Hepatocyte (in vitro differentiated cells): ENCODE results near the gene RAF1. TPM values are rescaled to one million over a fixed set of nuclear protein-coding genes. Genes with fewer than 3 reads are reported as not detected.

Source experiments
- DNase-seq: peaks from one replicate; pipeline ENCODE4 v3.0.0-alpha.2; 2016; ENCODE audit warnings: low spot score
- H2AFZ ChIP-seq: fragments of 200-600 bp; sonication (generic); 2 replicates; pipeline ENCODE4 v1.6.0; 2016; ENCODE audit warnings: antibody characterized with exemption, mild to moderate bottlenecking
- H3K27ac ChIP-seq: fragments of 200-600 bp; sonication (generic); 2 replicates; pipeline ENCODE4 v1.5.1; 2016; ENCODE audit warnings: mild to moderate bottlenecking
- H3K27me3 ChIP-seq: fragments of 200-600 bp; sonication (generic); 2 replicates; pipeline ENCODE4 v1.6.1; 2016
- H3K36me3 ChIP-seq: fragments of 200-600 bp; sonication (generic); replicated peaks from 2 replicates; pipeline ENCODE4 v1.5.1; 2016; ENCODE audit warnings: low read depth; ENCODE audit not compliant: insufficient read depth
- H3K4me1 ChIP-seq: fragments of 200-600 bp; sonication (generic); 2 replicates; pipeline ENCODE4 v1.5.1; 2016; ENCODE audit warnings: mild to moderate bottlenecking, moderate library complexity; ENCODE audit not compliant: insufficient read depth
- H3K4me2 ChIP-seq: fragments of 200-600 bp; sonication (generic); 2 replicates; pipeline ENCODE4 v1.6.0; 2016
- H3K4me3 ChIP-seq: fragments of 200-600 bp; sonication (generic); 2 replicates; pipeline ENCODE4 v1.5.1; 2016; ENCODE audit warnings: mild to moderate bottlenecking
- H3K79me2 ChIP-seq: fragments of 200-600 bp; sonication (generic); 2 replicates; pipeline ENCODE4 v1.6.0; 2017; ENCODE audit warnings: mild to moderate bottlenecking
- H3K9me2 ChIP-seq: fragments of 200-600 bp; sonication (generic); replicated peaks from 2 replicates; pipeline ENCODE4 v1.6.0; 2017; ENCODE audit warnings: mild to moderate bottlenecking; ENCODE audit not compliant: insufficient read depth
- H3K9me3 ChIP-seq: fragments of 200-600 bp; sonication (generic); 2 replicates; pipeline ENCODE4 v1.5.1; 2016; ENCODE audit warnings: low read depth, mild to moderate bottlenecking
- H4K20me1 ChIP-seq: fragments of 200-600 bp; sonication (generic); 2 replicates; pipeline ENCODE4 v1.6.0; 2016; ENCODE audit warnings: mild to moderate bottlenecking; ENCODE audit not compliant: insufficient read depth, poor library complexity, severe bottlenecking
- CTCF ChIP-seq: fragments of 200-600 bp; sonication (generic); IDR thresholded peaks from 2 replicates; pipeline ENCODE4 v1.5.1; 2016; ENCODE audit warnings: antibody characterized with exemption, mild to moderate bottlenecking; ENCODE audit not compliant: poor library complexity
- EZH2 ChIP-seq: fragments of 200-600 bp; sonication (generic); IDR thresholded peaks from 2 replicates; pipeline ENCODE4 v1.6.1; 2016; ENCODE audit warnings: antibody characterized with exemption, mild to moderate bottlenecking, borderline replicate concordance
- EZH2phosphoT487 ChIP-seq: fragments of 200-600 bp; sonication (generic); IDR thresholded peaks from one replicate; pipeline ENCODE4 v1.6.1; 2018; ENCODE audit warnings: antibody characterized with exemption, mild to moderate bottlenecking, low read depth, moderate library complexity; ENCODE audit not compliant: unreplicated experiment, severe bottlenecking
- WGBS: methylation state at CpG from one replicate; pipeline ENCODE4 v1.1.6; 2016; ENCODE audit warnings: low lambda C conversion rate; ENCODE audit errors: missing lambda C conversion rate; 5-methylcytosine and 5-hydroxymethylcytosine counted together
- polyA plus RNA-seq: library from polyadenylated mRNA; unstranded; fragments of >200 nt; fragmentation: Nextera tagmentation; extraction: Ambion mirVana; gene quantifications from 2 replicates; pipeline ENCODE4 v1.2.1, GENCODE V29; 2016
- small RNA-seq: library from RNA; depleted of rRNA; stranded (forward); fragments of <200 nt; gene quantifications from one replicate; pipeline ENCODE3, GENCODE V24; 2014
- total RNA-seq: library from RNA; depleted of rRNA; stranded (reverse); fragments of >200 nt; gene quantifications from 2 replicates; pipeline ENCODE4 v1.2.3, GENCODE V29; 2014

RAF1 gene
- total and polyA plus RNA-seq, 2 experiments from 2014 or later, result 79.8 to 118 TPM

- H3K9me2 ChIP-seq, result no peaks in the 10 kb centered on the region
These were observed 122.3 kb downstream of the RAF1 start for GRCh38 chr3:12541625-12542024.

GRCh38 chr3:12536423-12536822 is 127.5 kb downstream of the RAF1 start:
- Histone ChIP-seq H3K27me3 (no peaks in the 10 kb centered on the region), H2AFZ (no peak overlapping the region), H3K4me1 (no peaks in the 10 kb centered on the region), H3K79me2 (no peaks in the 10 kb centered on the region), H3K27ac (no peak overlapping the region), H3K9me2 (no peaks in the 10 kb centered on the region), H4K20me1 (no peaks in the 10 kb centered on the region), H3K36me3 (no peaks in the 10 kb centered on the region), H3K4me2 (no peak overlapping the region), H3K9me3 (no peaks in the 10 kb centered on the region), H3K4me3 (no peak overlapping the region)
- DNase-seq, result no peak
- TF ChIP-seq CTCF, result peak; percentile 35
- no peak for TF ChIP-seq EZH2
- no peak for TF ChIP-seq EZH2phosphoT487
- WGBS, result 90% methylated on average over 5 of the region's 6 CpGs

More at GRCh38 chr3:12541625-12542024, 122.3 kb downstream of the RAF1 start:
- Histone ChIP-seq H3K9me3 (no peaks in the 10 kb centered on the region), H2AFZ (no peak overlapping the region), H3K4me3 (no peak overlapping the region), H3K36me3 (no peaks in the 10 kb centered on the region), H3K27ac (no peak overlapping the region), H3K27me3 (no peaks in the 10 kb centered on the region), H4K20me1 (no peaks in the 10 kb centered on the region), H3K4me2 (no peak overlapping the region), H3K79me2 (no peaks in the 10 kb centered on the region), H3K4me1 (no peaks in the 10 kb centered on the region)
- DNase-seq, result peak; percentile 30
- 67% methylated on average over 8 of the region's 8 CpGs for WGBS
- TF ChIP-seq EZH2phosphoT487 (no peak), EZH2 (no peak), CTCF (no peak)

Small RNA genes lying within 50 kb of the gene (small RNA-seq; reads per million reads assigned to genes)
- not detected for gene CRIP1P1
- not detected for gene RF00017

Other genes starting within 250 kb of the RAF1 start
- 7.8 and 9.6 TPM in 2 replicates for gene TSEN2, start 179.6 kb downstream of the RAF1 start, total RNA-seq
- gene TSEN2, start 179.6 kb downstream of the RAF1 start, polyA plus RNA-seq, result 17.8 and 23.2 TPM in 2 replicates
- 2.8 and 3.0 TPM in 2 replicates for gene MKRN2OS, start 118.6 kb downstream of the RAF1 start, total RNA-seq
- gene MKRN2OS, start 118.6 kb downstream of the RAF1 start, polyA plus RNA-seq, result 2.6 and 3.3 TPM in 2 replicates
- gene MKRN2, start 107.0 kb downstream of the RAF1 start, total RNA-seq, result 29.2 and 30.1 TPM in 2 replicates
- 22.6 and 24.6 TPM in 2 replicates for gene MKRN2, start 107.0 kb downstream of the RAF1 start, polyA plus RNA-seq
- 0.52 TPM in 1 of 2 replicates, not detected in the other for gene TMEM40, start 95.1 kb upstream of the RAF1 start, total RNA-seq
- 0.68 and 1.6 TPM in 2 replicates for gene TMEM40, start 95.1 kb upstream of the RAF1 start, polyA plus RNA-seq
- 3.3 and 5.0 TPM in 2 replicates for gene CAND2, start 132.6 kb upstream of the RAF1 start, total RNA-seq
- gene CAND2, start 132.6 kb upstream of the RAF1 start, polyA plus RNA-seq, result 3.1 and 4.3 TPM in 2 replicates
- gene RPL32, start 177.4 kb upstream of the RAF1 start, total RNA-seq, result 897 TPM in 2 replicates
- gene RPL32, start 177.4 kb upstream of the RAF1 start, polyA plus RNA-seq, result 666 and 751 TPM in 2 replicates